GM21526 (cell line): ENCODE measurements around the gene SEMG1.

Experiments used
- ATAC-seq: cut with Tn5 transposase; IDR thresholded peaks from one replicate; pipeline ENCODE4 v1.9.1; 2021; ENCODE audit warnings: moderate library complexity; ENCODE audit not compliant: unreplicated experiment, low FRiP score

Gene SEMG1

DNA sequence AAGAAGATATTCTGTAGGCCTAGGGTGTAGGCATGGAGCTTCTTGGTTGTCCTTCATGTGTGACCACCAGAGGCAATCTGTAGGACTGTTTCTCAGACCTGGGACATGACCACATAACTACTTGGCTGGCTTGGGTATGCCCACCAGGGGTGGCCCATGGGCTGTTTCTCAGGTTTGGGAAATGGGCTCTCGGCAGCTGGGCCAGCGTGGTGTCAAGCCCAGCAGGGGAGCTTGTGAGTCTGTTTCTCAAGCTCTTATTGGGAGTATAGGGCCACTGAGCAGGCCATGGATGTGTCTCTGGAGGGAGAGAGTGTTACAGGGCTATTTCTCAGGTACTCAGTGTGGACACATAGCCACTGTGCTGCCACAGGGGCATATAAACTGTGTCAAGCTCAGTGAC lies 11.8 kb downstream of the SEMG1 start:
- ATAC-seq, result no peak

DNA sequence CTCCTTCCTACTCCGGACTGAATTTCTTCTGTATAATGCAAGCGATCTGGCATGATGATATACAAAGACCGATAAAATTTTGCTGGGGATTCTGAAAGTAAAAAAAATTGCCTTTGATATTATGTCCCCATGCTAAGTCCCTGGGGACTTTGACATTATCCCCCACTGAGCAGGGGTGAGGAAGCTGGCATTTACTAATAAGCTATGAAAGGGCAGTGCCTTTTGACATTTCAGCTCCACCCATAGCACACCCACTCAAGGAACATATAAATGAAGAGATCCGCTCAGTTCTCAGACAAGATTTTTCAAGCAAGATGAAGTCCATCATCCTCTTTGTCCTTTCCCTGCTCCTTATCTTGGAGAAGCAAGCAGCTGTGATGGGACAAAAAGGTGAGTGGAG lies 14.2 kb downstream of the SEMG1 start, which contains the start of gene SEMG2:
Gene SEMG2 (plus strand): TSS at position 298 of the 400 bp plus-strand sequence. CDS start 17 bp downstream, at position 315.
- ATAC-seq, result no peak

DNA sequence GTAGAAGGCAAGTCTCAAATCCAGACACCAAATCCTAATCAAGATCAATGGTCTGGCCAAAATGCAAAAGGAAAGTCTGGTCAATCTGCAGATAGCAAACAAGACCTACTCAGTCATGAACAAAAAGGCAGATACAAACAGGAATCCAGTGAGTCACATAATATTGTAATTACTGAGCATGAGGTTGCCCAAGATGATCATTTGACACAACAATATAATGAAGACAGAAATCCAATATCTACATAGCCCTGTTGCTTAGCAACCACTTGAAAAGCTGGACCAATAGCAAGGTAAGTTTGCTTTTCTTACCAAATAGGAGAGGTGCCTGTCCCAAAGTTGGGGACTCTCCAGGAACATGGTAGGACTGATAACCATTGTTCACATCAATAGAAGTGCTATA lies 16.3 kb downstream of the SEMG1 start:
- ATAC-seq, result no peak

GRCh38 chr20:45226287-45226686 lies 19.5 kb downstream of the SEMG1 start:
- no peak for ATAC-seq

- no peak for ATAC-seq
These were observed 22.6 kb downstream of the SEMG1 start for GRCh38 chr20:45229264-45230056.

- no peak for ATAC-seq
These were observed 23.8 kb downstream of the SEMG1 start for GRCh38 chr20:45230631-45231030.

DNA sequence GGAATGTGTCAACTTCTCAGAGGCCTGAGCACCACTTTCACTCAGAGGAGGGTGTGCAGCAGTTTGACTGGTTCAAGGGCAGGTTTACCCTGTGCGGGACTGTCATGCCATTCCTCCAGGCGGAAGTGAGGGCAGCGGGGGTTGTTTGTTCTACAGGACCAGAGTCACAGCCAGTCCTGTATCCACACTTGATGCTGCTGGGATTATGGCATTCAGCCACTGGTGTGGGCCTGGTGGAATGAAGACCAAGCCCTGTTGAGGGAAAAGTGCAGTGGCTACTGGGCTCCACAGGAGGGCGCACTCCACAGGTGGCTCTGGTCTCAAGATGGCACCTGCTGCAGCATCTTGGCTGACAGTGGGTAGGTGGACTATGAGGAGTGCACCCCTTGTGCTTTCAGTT lies 29.2 kb downstream of the SEMG1 start:
- ATAC-seq, result no peak

DNA sequence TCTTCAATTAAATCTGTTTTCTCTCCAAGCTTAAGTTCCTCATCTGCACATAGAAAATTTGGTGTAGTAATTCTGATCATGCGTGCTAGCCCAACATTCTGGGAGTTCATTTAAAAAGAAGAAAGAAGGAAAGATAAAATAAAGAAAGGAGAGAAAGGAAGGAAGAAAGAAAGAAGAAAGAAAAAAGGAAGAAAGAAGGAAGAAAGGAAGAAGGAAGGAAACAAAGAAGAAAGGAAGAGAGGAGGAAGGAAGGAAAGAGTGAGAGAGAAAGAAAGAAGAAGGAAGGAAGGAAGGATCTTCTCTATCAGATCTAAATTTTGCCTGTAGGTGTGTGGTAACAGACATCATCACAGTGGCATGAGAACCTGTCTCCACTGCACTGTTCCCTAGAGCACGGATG lies 31.3 kb downstream of the SEMG1 start:
- ATAC-seq, result no peak

- no peak for ATAC-seq
These were observed 39.3 kb downstream of the SEMG1 start for GRCh38 chr20:45246109-45246508.

- no peak for ATAC-seq
These were observed 41.0 kb downstream of the SEMG1 start for GRCh38 chr20:45247865-45248264.

DNA sequence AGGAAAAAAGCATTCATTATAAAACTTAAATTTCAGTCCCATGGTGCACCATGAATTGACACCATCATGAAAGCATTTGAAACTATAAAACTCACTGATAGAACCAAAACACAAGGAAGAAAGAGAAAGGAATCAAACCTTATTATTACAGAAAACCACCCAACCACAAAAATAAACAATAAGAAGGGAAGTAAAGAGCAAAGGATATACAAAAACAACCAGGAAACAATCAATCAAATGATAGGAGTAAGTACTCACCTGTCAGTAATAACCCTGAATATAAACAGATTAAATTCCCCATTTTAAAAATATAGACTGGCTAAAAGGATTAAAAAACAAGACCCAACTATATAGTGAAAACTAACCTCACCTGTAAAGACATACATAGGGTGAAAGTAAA lies 41.8 kb downstream of the SEMG1 start:
- ATAC-seq, result no peak

- no peak for ATAC-seq
These were observed 45.2 kb downstream of the SEMG1 start for GRCh38 chr20:45251884-45252560.

GRCh38 chr20:45253261-45253660 lies 46.4 kb downstream of the SEMG1 start:
- ATAC-seq, result no peak

DNA sequence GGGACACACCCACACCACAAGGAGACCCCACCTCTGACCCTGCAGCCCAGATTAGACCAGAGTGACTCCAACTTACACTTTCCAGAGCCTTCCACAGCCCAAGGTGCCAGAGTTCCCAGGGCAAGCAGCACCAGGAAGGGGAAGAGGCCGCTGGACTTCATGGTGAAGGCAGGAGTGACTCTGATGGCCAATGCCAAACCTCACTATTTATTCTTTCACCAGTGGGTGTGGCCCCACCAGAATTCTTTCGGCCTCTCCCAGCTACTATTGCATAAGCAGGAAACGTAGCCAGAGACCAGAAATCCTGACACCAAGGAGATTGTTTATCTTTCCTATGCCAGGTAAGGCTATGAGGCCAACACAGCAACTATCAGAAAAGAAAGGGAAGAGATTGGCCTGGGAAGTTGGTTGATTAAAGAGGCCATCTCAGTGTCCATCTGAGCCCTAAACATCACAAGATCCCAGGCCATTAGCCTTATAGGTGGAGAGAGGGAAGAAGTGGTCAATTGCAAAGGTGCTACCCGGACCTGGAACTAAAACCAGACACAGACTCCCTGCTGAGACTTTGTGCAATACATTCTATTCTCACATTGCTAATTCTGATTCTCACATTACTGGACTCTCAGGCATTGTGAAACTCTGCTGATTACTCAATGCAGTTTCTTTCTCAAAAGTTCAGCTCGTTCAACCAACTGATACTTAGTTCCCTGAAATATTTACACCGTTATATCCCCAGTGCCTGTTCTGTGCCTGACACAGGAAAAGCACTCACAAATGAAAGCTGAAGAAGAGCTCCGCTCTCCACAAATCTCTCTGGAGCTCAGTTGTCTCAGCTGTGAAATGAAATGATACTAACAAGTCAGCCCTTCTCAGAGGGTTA lies 47.8 kb downstream of the SEMG1 start, which contains the start of gene SLPI:
Gene SLPI (minus strand): TSS at position 182 of the 880 bp plus-strand sequence. CDS start 21 bp downstream, at position 161.
- no peak for ATAC-seq

GRCh38 chr20:45257161-45257560 lies 50.3 kb downstream of the SEMG1 start:
- ATAC-seq, result no peak

- no peak for ATAC-seq
These were observed 50.9 kb downstream of the SEMG1 start for GRCh38 chr20:45257711-45258110.

- ATAC-seq, result no peak
These were observed 51.4 kb downstream of the SEMG1 start for GRCh38 chr20:45258259-45258658.

- ATAC-seq, result no peak
These were observed 51.8 kb downstream of the SEMG1 start for GRCh38 chr20:45258664-45259063.
